A549 (cell line): Measurements from ENCODE around the gene AP3S2. TPM values are rescaled to one million over a fixed set of nuclear protein-coding genes. Genes with fewer than 3 reads are reported as not detected.
"Not testable (repeated sequence)": the region's sequence is repeated elsewhere in the genome, so short reads cannot be mapped to it uniquely, and the experiment has no call there.

Source experiments
- ATAC-seq, 2 experiments: fragments of 200-7000 bp in 1 of 2; fragments of >200 bp in 1 of 2; cut with Nextera tagmentation in 1 of 2; cut with Tn5 transposase in 1 of 2; 3 replicates each; pipeline versions ENCODE4 v1.8.0 to v1.9.1; 2018 to 2020; ENCODE audit warnings: mild to moderate bottlenecking in 1 of 2, moderate library complexity in 1 of 2
- CTCF ChIA-PET: fragments of 300-600 bp; sonication (Branson Sonifier 250); formaldehyde crosslinking; extraction: SDS; loops from one replicate; lab custom pipeline; 2021; ENCODE audit warnings: antibody characterized with exemption, inconsistent platforms; lab: Yijun Ruan, JAX
- POLR2A ChIA-PET: fragments of 350-600 bp; formaldehyde crosslinking; extraction: SDS; loops from one replicate; lab custom pipeline; 2021; ENCODE audit warnings: antibody characterized with exemption, inconsistent platforms; lab: Yijun Ruan, JAX
- DNase-seq, 2 experiments: peaks; one replicate each; pipeline versions ENCODE4 v3.0.0 to v3.0.0-alpha.2; 2011 to 2016; ENCODE audit warnings: low read depth in 1 of 2, low spot score in 1 of 2
- FAIRE-seq: peaks from 2 replicates; lab custom pipeline; 2011; peaks lifted over from hg19 to GRCh38; lab: Jason Lieb, UNC
- H3K27ac ChIP-seq, 2 experiments: fragments of >200 bp; sonication (Bioruptor Twin); formaldehyde crosslinking; 3 replicates each; pipeline ENCODE4 v1.5.1; 2016 to 2017
- H3K4me1 ChIP-seq: fragments of >200 bp; sonication (Bioruptor Twin); formaldehyde crosslinking; 3 replicates; pipeline ENCODE4 v1.6.1; 2016
- H3K4me2 ChIP-seq: fragments of >200 bp; sonication (Bioruptor Twin); formaldehyde crosslinking; 3 replicates; pipeline ENCODE4 v1.6.1; 2016
- H3K4me3 ChIP-seq: fragments of >200 bp; sonication (Bioruptor Twin); formaldehyde crosslinking; 3 replicates; pipeline ENCODE4 v1.5.1; 2016
- H3K9me3 ChIP-seq: fragments of >200 bp; sonication (Bioruptor Twin); formaldehyde crosslinking; 3 replicates; pipeline ENCODE4 v1.6.1; 2016
- CBX8 ChIP-seq: fragments of 200-600 bp; sonication (generic); IDR thresholded peaks from 2 replicates; pipeline ENCODE4 v1.6.1; 2016
- CTCF ChIP-seq: fragments of >200 bp; sonication (Bioruptor Twin); formaldehyde crosslinking; IDR thresholded peaks from 3 replicates; pipeline ENCODE4 v1.5.1; 2016
- EHMT2 ChIP-seq: fragments of 200-600 bp; sonication (generic); IDR thresholded peaks from 2 replicates; pipeline ENCODE4 v1.6.1; 2016; ENCODE audit warnings: antibody characterized with exemption, low read depth, mild to moderate bottlenecking, moderate library complexity
- ESRRA ChIP-seq: fragments of 150-350 bp; IDR thresholded peaks from 2 replicates; pipeline ENCODE4 v1.6.1; 2014; ENCODE audit warnings: mild to moderate bottlenecking, low read length, borderline replicate concordance
- HMGXB4 ChIP-seq: fragments of 250-450 bp; sonication (Bioruptor Pico); IDR thresholded peaks from 2 replicates; pipeline ENCODE4 v1.5.0; 2021; ENCODE audit warnings: mild to moderate bottlenecking, moderate library complexity, borderline replicate concordance
- MAFK ChIP-seq: fragments of 450-650 bp; IDR thresholded peaks from 2 replicates; pipeline ENCODE4 v1.6.1; 2014; ENCODE audit not compliant: partially characterized antibody
- MAX ChIP-seq: IDR thresholded peaks from 2 replicates; pipeline ENCODE4 v1.6.1; 2012
- NPAS2 ChIP-seq: fragments of 250-450 bp; sonication (Bioruptor Pico); IDR thresholded peaks from 2 replicates; pipeline ENCODE4 v1.8.0; 2022; ENCODE audit warnings: mild to moderate bottlenecking, moderate library complexity, borderline replicate concordance
- PBX3 ChIP-seq: IDR thresholded peaks from 2 replicates; pipeline ENCODE4 v1.6.1; 2012
- POLR2A ChIP-seq: IDR thresholded peaks from 2 replicates; pipeline ENCODE4 v1.6.1; 2012; ENCODE audit warnings: mild to moderate bottlenecking, low read length
- POLR2AphosphoS2 ChIP-seq: conservative IDR thresholded peaks from 2 replicates; pipeline ENCODE4 v1.6.1; 2012; ENCODE audit warnings: low read length, improper control_type of control experiment, inconsistent platforms
- RAD21 ChIP-seq, 2 experiments: fragments of >200 bp in 1 of 2; sonication (Bioruptor Twin) in 1 of 2; formaldehyde crosslinking in 1 of 2; IDR thresholded peaks in 1 of 2; conservative IDR thresholded peaks in 1 of 2; 2 replicates in 1 of 2; 3 replicates in 1 of 2; pipeline ENCODE4 v1.6.1; 2012 to 2018; ENCODE audit warnings: inconsistent platforms in 1 of 2
- REST ChIP-seq: fragments of 200-600 bp; sonication (generic); IDR thresholded peaks from 2 replicates; pipeline ENCODE4 v1.6.1; 2016; ENCODE audit warnings: antibody characterized with exemption, mild to moderate bottlenecking, moderate library complexity
- RNF2 ChIP-seq: fragments of 200-600 bp; sonication (generic); IDR thresholded peaks from 2 replicates; pipeline ENCODE4 v1.6.1; 2016; ENCODE audit warnings: low read depth, mild to moderate bottlenecking, antibody characterized with exemption, moderate library complexity, borderline replicate concordance
- USF2 ChIP-seq: fragments of 450-650 bp; IDR thresholded peaks from 2 replicates; pipeline ENCODE4 v1.6.1; 2014; ENCODE audit warnings: antibody characterized with exemption
- ZC3H11A ChIP-seq: fragments of 450-650 bp; IDR thresholded peaks from 2 replicates; pipeline ENCODE4 v1.6.1; 2014; ENCODE audit warnings: antibody characterized with exemption, mild to moderate bottlenecking
- ZNF302 ChIP-seq: fragments of 250-450 bp; sonication (Bioruptor Pico); IDR thresholded peaks from 2 replicates; pipeline ENCODE4 v1.9.0; 2021; ENCODE audit warnings: inconsistent platforms, mild to moderate bottlenecking, moderate library complexity
- WGBS: methylation state at CpG from one replicate; pipeline ENCODE4 v1.1.6; 2017; ENCODE audit errors: missing lambda C conversion rate; 5-methylcytosine and 5-hydroxymethylcytosine counted together
- polyA plus RNA-seq, 4 experiments: library from polyadenylated mRNA; depleted of rRNA in 3 of 4; stranded (reverse); fragments of >200 nt; fragmentation: RNase III in 1 of 4; extraction: RNeasy Plus Mini Kit Qiagen cat#74134 plus additional on column Dnase treatment in 1 of 4; gene quantifications; 2 replicates in 3 of 4; 3 replicates in 1 of 4; pipeline ENCODE4 v1.2.3, GENCODE V29; 2011 to 2017

The AP3S2 gene
- polyA plus RNA-seq, 2 of the 4 experiments (the other 2 are of a cell fraction), result 85.1 to 85.9 TPM

GRCh38 chr15:89836267-89837133 is 57.3 kb downstream of the AP3S2 start (continued):
- no peak for TF ChIP-seq HMGXB4
- TF ChIP-seq PBX3, result no peak

- DNase-seq (no peak), FAIRE-seq (no peak)
- no peak overlapping the region for H3K4me3 ChIP-seq
- WGBS, result 99% methylated on average over 5 of the region's 5 CpGs
- no peak overlapping the region; a peak in 1 of 6 replicates for H3K27ac ChIP-seq
- peaks cover 25% of the 10 kb centered on the region for H3K4me1 ChIP-seq
- CTCF ChIA-PET, result interaction anchor here (2.0 to 2.1 kb wide), 2 partner anchors 14 to 85 kb away, joined by 9 to 11 read pairs; partner anchors contain the start of gene MESP1
- POLR2A ChIA-PET, result no interaction called here
- H3K9me3 ChIP-seq, result no peaks in the 10 kb centered on the region
- TF ChIP-seq ZNF302 (CRISPR knock-in tag) (no peak), CBX8 (no peak), RAD21 (conservative IDR thresholded peaks at IDR 0.05 in 1 of 2, IDR thresholded peaks at IDR 0.05 in 1 of 2) (no peak), EHMT2 (no peak), POLR2A (no peak), ZC3H11A (no peak), MAFK (no peak), NPAS2 (CRISPR knock-in tag) (no peak), MAX (no peak), CTCF (no peak), POLR2AphosphoS2 (no peak), USF2 (no peak), REST (no peak), ESRRA (no peak), RNF2 (no peak)
- TF ChIP-seq, all 56 proteins: peak for 0
- no peak overlapping the region for H3K4me2 ChIP-seq
- ATAC-seq, result no peak
These were observed 58.6 kb downstream of the AP3S2 start for GRCh38 chr15:89835176-89835564.

- POLR2A ChIA-PET, H3K4me3 ChIP-seq, H3K4me2 ChIP-seq, H3K9me3 ChIP-seq, H3K27ac ChIP-seq, DNase-seq, FAIRE-seq, ATAC-seq: not testable (repeated sequence)
- peaks cover 25% of the 10 kb centered on the region for H3K4me1 ChIP-seq
- CTCF ChIA-PET, result interaction anchor here (0.6 to 1.6 kb wide), 2 partner anchors 74 to 189 kb away, joined by 3 to 4 read pairs; no protein-coding TSS in a partner anchor
- WGBS, result 93% methylated on average over 9 of the region's 9 CpGs
These were observed 59.2 kb downstream of the AP3S2 start for GRCh38 chr15:89834465-89835175.
